ENCODE measurements around the gene NAP1L1. TPM values are rescaled to one million over a fixed set of nuclear protein-coding genes. Genes with fewer than 3 reads are reported as not detected.

Gene NAP1L1
- total and polyA plus RNA-seq, 10 donors, result 353 to 533 (median 404) TPM

- DNase-seq, result no peak
- peaks cover 14 to 71% (median 56%) of the 10 kb centered on the region in 6 donors for H3K4me1 ChIP-seq
- H3K27ac ChIP-seq, result peak overlapping the region; percentile 94 to 99 (median 98)
- peak overlapping the region; percentile 70 to 93 (median 87) for H3K4me3 ChIP-seq
- WGBS, 5 donors, result 4 to 11% (median 8%) methylated on average over 14 of the region's 14 CpGs
- intact Hi-C loops (cut with DNase I; ENCODE audit: low total_unique reads), result loop anchor here (10.0 kb wide), 2 partner anchors 261 to 471 kb away; partner anchors contain the start of genes BBS10 and OSBPL8
- H3K9me3 ChIP-seq, result peaks cover 0 to 10% (median 7%) of the 10 kb centered on the region in 8 donors
- no peak for TF ChIP-seq POLR2AphosphoS5 (IDR thresholded peaks at IDR 0.05)
- TF ChIP-seq POLR2A (IDR thresholded peaks at IDR 0.05), result no peak
- TF ChIP-seq CTCF (IDR thresholded peaks at IDR 0.05 in 8 of 11, conservative IDR thresholded peaks at IDR 0.05 in 3 of 11), result no peak
- no peaks in the 10 kb centered on the region for H3K36me3 ChIP-seq
- H3K27me3 ChIP-seq (replicated peaks in 1 of 7), result no peaks in the 10 kb centered on the region
Measured at GRCh38 chr12:76083246-76083903, 1.1 kb downstream of the NAP1L1 start.

GRCh38 chr12:76081909-76082308, 2.6 kb downstream of the NAP1L1 start:
- intact Hi-C loops (cut with DNase I; ENCODE audit: low total_unique reads), result loop anchor here (10.0 kb wide), 2 partner anchors 263 to 473 kb away; partner anchors contain the start of genes BBS10 and OSBPL8
- H3K4me1 ChIP-seq, result peaks cover 14 to 83% (median 64%) of the 10 kb centered on the region in 6 donors
- peak overlapping the region in 1 of 8 donors; percentile 86 for H3K4me3 ChIP-seq

GRCh38 chr12:76080729-76081415, 3.6 kb downstream of the NAP1L1 start:
- no peak for TF ChIP-seq POLR2AphosphoS5 (IDR thresholded peaks at IDR 0.05)
- no peak for TF ChIP-seq CTCF (IDR thresholded peaks at IDR 0.05 in 8 of 11, conservative IDR thresholded peaks at IDR 0.05 in 3 of 11)
- TF ChIP-seq POLR2A (IDR thresholded peaks at IDR 0.05), result no peak
- Histone ChIP-seq H3K27ac (no peak overlapping the region), H3K9me3 (peaks cover 0 to 12% (median 8%) of the 10 kb centered on the region in 8 donors), H3K27me3 (replicated peaks in 1 of 7) (no peaks in the 10 kb centered on the region), H3K36me3 (no peaks in the 10 kb centered on the region), H3K4me1 (peaks cover 8 to 83% (median 63%) of the 10 kb centered on the region in 6 donors), H3K4me3 (no peak overlapping the region)
- 66 to 86% (median 81%) methylated on average over 6 of the region's 6 CpGs for WGBS, 5 donors
- DNase-seq, result no peak
- intact Hi-C loops (cut with DNase I; ENCODE audit: low total_unique reads), result loop anchor here (10.0 kb wide), 2 partner anchors 264 to 474 kb away; partner anchors contain the start of genes BBS10 and OSBPL8

More at GRCh38 chr12:76081909-76082308, 2.6 kb downstream of the NAP1L1 start:
- Histone ChIP-seq H3K27ac (no peak overlapping the region), H3K9me3 (peaks cover 0 to 12% (median 8%) of the 10 kb centered on the region in 8 donors), H3K27me3 (replicated peaks in 1 of 7) (no peaks in the 10 kb centered on the region), H3K36me3 (no peaks in the 10 kb centered on the region)
- no peak for TF ChIP-seq POLR2A (IDR thresholded peaks at IDR 0.05)
- no peak for TF ChIP-seq CTCF (IDR thresholded peaks at IDR 0.05 in 8 of 11, conservative IDR thresholded peaks at IDR 0.05 in 3 of 11)
- TF ChIP-seq POLR2AphosphoS5 (IDR thresholded peaks at IDR 0.05), result no peak
- DNase-seq, result no peak
